Esophagus muscularis mucosa (tissue), 4 donors: ENCODE measurements around the gene SEMA3G.

Experiments used
- CTCF ChIP-seq, 3 experiments: fragments of 200-600 bp in 2 of 3; fragments of 450-650 bp in 1 of 3; sonication (generic) in 2 of 3; IDR thresholded peaks; one replicate each; pipeline ENCODE4 v1.5.1; 2017 to 2019; ENCODE audit warnings: antibody characterized with exemption in 3 of 3, mild to moderate bottlenecking in 2 of 3, moderate library complexity in 1 of 3
- EP300 ChIP-seq: sonication (generic); formaldehyde crosslinking; IDR thresholded peaks from one replicate; pipeline ENCODE4 v1.6.1; 2017; ENCODE audit warnings: antibody characterized with exemption
- POLR2A ChIP-seq: fragments of 450-650 bp; IDR thresholded peaks from one replicate; pipeline ENCODE4 v1.6.1; 2017; ENCODE audit warnings: antibody characterized with exemption, moderate library complexity, mild to moderate bottlenecking, low read depth
- POLR2AphosphoS5 ChIP-seq, 2 donors: sonication (generic); formaldehyde crosslinking; IDR thresholded peaks; one replicate each; pipeline ENCODE4 v1.6.1; 2017; ENCODE audit warnings: antibody characterized with exemption in 2 of 2

- TF ChIP-seq POLR2A (no peak), CTCF (IDR thresholded peaks at IDR 0.05) (no peak), EP300 (no peak), POLR2AphosphoS5 (IDR thresholded peaks at IDR 0.05) (no peak)
Measured at GRCh38 chr3:52446042-52446441, 1.1 kb upstream of the SEMA3G start.
